ENCODE measurements around the gene SERGEF.
"Not testable (repeated sequence)": the region's sequence is repeated elsewhere in the genome, so short reads cannot be mapped to it uniquely, and the experiment has no call there.

The SERGEF gene

GRCh38 chr11:17921659-17922415, 91.0 kb downstream of the SERGEF start:
- FAIRE-seq (no peak), DNase-seq (ENCODE audit: extremely low spot score, insufficient read length, low read depth) (no peak)

- FAIRE-seq (no peak), DNase-seq (ENCODE audit: extremely low spot score, insufficient read length, low read depth) (no peak)
These were observed 94.7 kb downstream of the SERGEF start for GRCh38 chr11:17918049-17918605.

- no peak for DNase-seq (ENCODE audit: extremely low spot score, insufficient read length, low read depth)
- FAIRE-seq, result no peak
These were observed 95.3 kb downstream of the SERGEF start for GRCh38 chr11:17917556-17917955.

GRCh38 chr11:17915500-17916143, 97.2 kb downstream of the SERGEF start:
- DNase-seq (ENCODE audit: extremely low spot score, insufficient read length, low read depth), result no peak
- FAIRE-seq, result no peak

GRCh38 chr11:17914957-17915356, 97.9 kb downstream of the SERGEF start:
- FAIRE-seq, result no peak

GRCh38 chr11:17907046-17907445, 105.8 kb downstream of the SERGEF start:
- DNase-seq (ENCODE audit: extremely low spot score, insufficient read length, low read depth), result no peak
- no peak for FAIRE-seq

More at GRCh38 chr11:17914957-17915356, 97.9 kb downstream of the SERGEF start:
- DNase-seq (ENCODE audit: extremely low spot score, insufficient read length, low read depth), result no peak

GRCh38 chr11:17906436-17906835, 106.4 kb downstream of the SERGEF start:
- no peak for DNase-seq (ENCODE audit: extremely low spot score, insufficient read length, low read depth)
- no peak for FAIRE-seq

- DNase-seq (ENCODE audit: extremely low spot score, insufficient read length, low read depth) (peak; percentile 25), FAIRE-seq (peak; percentile 64)
These were observed 107.4 kb downstream of the SERGEF start for GRCh38 chr11:17905477-17905876.

- DNase-seq (ENCODE audit: extremely low spot score, insufficient read length, low read depth), result no peak
- FAIRE-seq, result no peak
These were observed 111.4 kb downstream of the SERGEF start for GRCh38 chr11:17901481-17901880.

- DNase-seq (ENCODE audit: extremely low spot score, insufficient read length, low read depth) (no peak), FAIRE-seq (no peak)
These were observed 114.1 kb downstream of the SERGEF start for GRCh38 chr11:17898782-17899181.

GRCh38 chr11:17898071-17898470, 114.8 kb downstream of the SERGEF start:
- FAIRE-seq (no peak), DNase-seq (ENCODE audit: extremely low spot score, insufficient read length, low read depth) (no peak)

GRCh38 chr11:17897495-17897894, 115.4 kb downstream of the SERGEF start:
- FAIRE-seq (no peak), DNase-seq (ENCODE audit: extremely low spot score, insufficient read length, low read depth) (no peak)

GRCh38 chr11:17896496-17897151, 116.2 kb downstream of the SERGEF start:
- not testable (repeated sequence) for DNase-seq (ENCODE audit: extremely low spot score, insufficient read length, low read depth); FAIRE-seq

GRCh38 chr11:17894929-17895658, 117.8 kb downstream of the SERGEF start:
- DNase-seq (ENCODE audit: extremely low spot score, insufficient read length, low read depth) (no peak), FAIRE-seq (no peak)

GRCh38 chr11:17892409-17892808, 120.4 kb downstream of the SERGEF start:
- no peak for DNase-seq (ENCODE audit: extremely low spot score, insufficient read length, low read depth)
- no peak for FAIRE-seq

GRCh38 chr11:17890325-17890724, 122.5 kb downstream of the SERGEF start:
- DNase-seq (ENCODE audit: extremely low spot score, insufficient read length, low read depth) (no peak), FAIRE-seq (no peak)

GRCh38 chr11:17887779-17888178, 125.1 kb downstream of the SERGEF start:
- no peak for FAIRE-seq

GRCh38 chr11:17883946-17884345, 128.9 kb downstream of the SERGEF start:
- no peak for FAIRE-seq

More at GRCh38 chr11:17887779-17888178, 125.1 kb downstream of the SERGEF start:
- DNase-seq (ENCODE audit: extremely low spot score, insufficient read length, low read depth), result no peak

GRCh38 chr11:17883057-17883456, 129.8 kb downstream of the SERGEF start:
- FAIRE-seq (no peak), DNase-seq (ENCODE audit: extremely low spot score, insufficient read length, low read depth) (no peak)

More at GRCh38 chr11:17883946-17884345, 128.9 kb downstream of the SERGEF start:
- DNase-seq (ENCODE audit: extremely low spot score, insufficient read length, low read depth), result no peak

GRCh38 chr11:17878743-17879142, 134.1 kb downstream of the SERGEF start:
- FAIRE-seq, result no peak

More at GRCh38 chr11:17878743-17879142, 134.1 kb downstream of the SERGEF start:
- DNase-seq (ENCODE audit: extremely low spot score, insufficient read length, low read depth), result no peak
